Esophagus muscularis mucosa (tissue), 4 donors: ENCODE data around the gene CDH16. TPM values are rescaled to one million over a fixed set of nuclear protein-coding genes. Genes with fewer than 3 reads are reported as not detected.
"Not testable (repeated sequence)": the region's sequence is repeated elsewhere in the genome, so short reads cannot be mapped to it uniquely, and the experiment has no call there.

Experiments
- DNase-seq: peaks from one replicate; pipeline ENCODE4 v3.0.0-alpha.2; 2017; ENCODE audit errors: extremely low spot score
- H3K27ac ChIP-seq, 4 donors: fragments of 200-600 bp; sonication (generic); replicated peaks in 1 of 4; 1 replicate in 3 of 4; 2 replicates in 1 of 4; pipeline ENCODE4 v1.5.1; 2016 to 2019; ENCODE audit warnings: mild to moderate bottlenecking in 1 of 4
- H3K27me3 ChIP-seq, 4 donors: fragments of 200-600 bp; sonication (generic); one replicate each; pipeline versions ENCODE4 v1.5.1 to v1.6.0; 2016 to 2019
- H3K36me3 ChIP-seq, 4 donors: fragments of 200-600 bp; sonication (generic); one replicate each; pipeline ENCODE4 v1.5.1; 2016 to 2019
- H3K4me1 ChIP-seq, 4 donors: fragments of 200-600 bp; sonication (generic); one replicate each; pipeline ENCODE4 v1.5.1; 2016 to 2019
- H3K4me3 ChIP-seq, 4 donors: fragments of 200-600 bp; sonication (generic); 1 replicate in 2 of 4; 2 replicates in 2 of 4; pipeline ENCODE4 v1.5.1; 2016 to 2019; ENCODE audit warnings: mild to moderate bottlenecking in 4 of 4, moderate library complexity in 1 of 4
- H3K9me3 ChIP-seq, 4 donors: fragments of 200-600 bp; sonication (generic); 1 replicate in 3 of 4; 2 replicates in 1 of 4; pipeline ENCODE4 v1.5.1; 2016 to 2019
- EP300 ChIP-seq: sonication (generic); formaldehyde crosslinking; IDR thresholded peaks from one replicate; pipeline ENCODE4 v1.6.1; 2017; ENCODE audit warnings: antibody characterized with exemption
- POLR2A ChIP-seq: fragments of 450-650 bp; IDR thresholded peaks from one replicate; pipeline ENCODE4 v1.6.1; 2017; ENCODE audit warnings: antibody characterized with exemption, moderate library complexity, mild to moderate bottlenecking, low read depth
- POLR2AphosphoS5 ChIP-seq, 2 donors: sonication (generic); formaldehyde crosslinking; IDR thresholded peaks; one replicate each; pipeline ENCODE4 v1.6.1; 2017; ENCODE audit warnings: antibody characterized with exemption in 2 of 2
- WGBS: methylation state at CpG from one replicate; pipeline ENCODE4 v1.1.5; 2018; 5-methylcytosine and 5-hydroxymethylcytosine counted together
- intact Hi-C: fragments of 100-400 bp; cut with DNase I; formaldehyde crosslinking; loops from one replicate; pipeline ENCODE4 v1.15.1; 2023
- total RNA-seq, 4 donors: library from RNA; depleted of rRNA; stranded (reverse); fragments of >200 nt; gene quantifications; one replicate each; pipeline versions ENCODE4 v1.1.0 to v1.2.1, GENCODE V29; 2016
- TF ChIP-seq, protein P1 (sequence below), 3 experiments: fragments of 200-600 bp in 2 of 3; fragments of 450-650 bp in 1 of 3; sonication (generic) in 2 of 3; IDR thresholded peaks; one replicate each; pipeline ENCODE4 v1.5.1; 2017 to 2019; ENCODE audit warnings: antibody characterized with exemption in 3 of 3, mild to moderate bottlenecking in 2 of 3, moderate library complexity in 1 of 3

The CDH16 gene
- total RNA-seq, 4 donors from 2014 or later = 0.52 TPM; not detected in 3

DNA sequence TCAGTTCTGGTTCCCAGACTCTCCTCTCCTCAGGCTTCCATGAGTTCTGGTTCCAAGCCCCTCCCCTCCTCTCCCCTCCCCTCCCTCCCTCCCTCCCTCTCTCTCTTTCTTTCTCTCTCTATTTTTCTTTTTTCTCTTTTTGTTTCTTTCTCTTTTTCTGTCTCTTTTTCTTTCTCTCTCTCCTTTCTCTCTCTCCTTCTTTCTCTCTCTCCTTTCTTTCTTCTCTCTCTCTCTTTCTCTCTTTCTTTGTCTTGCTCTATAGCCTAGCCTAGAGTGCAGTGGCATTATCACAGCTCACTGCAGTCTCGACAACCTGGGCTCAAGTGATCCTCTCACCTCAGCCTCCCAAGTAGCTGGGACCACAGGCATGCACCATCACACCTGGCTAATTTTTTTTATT lies 41.6 kb upstream of the CDH16 start:
- H3K4me3 ChIP-seq = no peak overlapping the region
- DNase-seq = no peak
- H3K4me1 ChIP-seq = no peaks in the 10 kb centered on the region
- no peaks in the 10 kb centered on the region for H3K9me3 ChIP-seq
- TF ChIP-seq EP300 (no peak), POLR2A (no peak), POLR2AphosphoS5 (IDR thresholded peaks at IDR 0.05) (no peak)
- TF ChIP-seq, protein P1, sequence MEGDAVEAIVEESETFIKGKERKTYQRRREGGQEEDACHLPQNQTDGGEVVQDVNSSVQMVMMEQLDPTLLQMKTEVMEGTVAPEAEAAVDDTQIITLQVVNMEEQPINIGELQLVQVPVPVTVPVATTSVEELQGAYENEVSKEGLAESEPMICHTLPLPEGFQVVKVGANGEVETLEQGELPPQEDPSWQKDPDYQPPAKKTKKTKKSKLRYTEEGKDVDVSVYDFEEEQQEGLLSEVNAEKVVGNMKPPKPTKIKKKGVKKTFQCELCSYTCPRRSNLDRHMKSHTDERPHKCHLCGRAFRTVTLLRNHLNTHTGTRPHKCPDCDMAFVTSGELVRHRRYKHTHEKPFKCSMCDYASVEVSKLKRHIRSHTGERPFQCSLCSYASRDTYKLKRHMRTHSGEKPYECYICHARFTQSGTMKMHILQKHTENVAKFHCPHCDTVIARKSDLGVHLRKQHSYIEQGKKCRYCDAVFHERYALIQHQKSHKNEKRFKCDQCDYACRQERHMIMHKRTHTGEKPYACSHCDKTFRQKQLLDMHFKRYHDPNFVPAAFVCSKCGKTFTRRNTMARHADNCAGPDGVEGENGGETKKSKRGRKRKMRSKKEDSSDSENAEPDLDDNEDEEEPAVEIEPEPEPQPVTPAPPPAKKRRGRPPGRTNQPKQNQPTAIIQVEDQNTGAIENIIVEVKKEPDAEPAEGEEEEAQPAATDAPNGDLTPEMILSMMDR (IDR thresholded peaks at IDR 0.05) = no peak
- H3K27me3 ChIP-seq = peaks cover 0 to 6% (median 0%) of the 10 kb centered on the region in 4 donors
- intact Hi-C loops = no loop called here
- WGBS = 96% methylated on average over 1 of the region's 1 CpG
- no peaks in the 10 kb centered on the region for H3K36me3 ChIP-seq
- no peak overlapping the region for H3K27ac ChIP-seq

DNA sequence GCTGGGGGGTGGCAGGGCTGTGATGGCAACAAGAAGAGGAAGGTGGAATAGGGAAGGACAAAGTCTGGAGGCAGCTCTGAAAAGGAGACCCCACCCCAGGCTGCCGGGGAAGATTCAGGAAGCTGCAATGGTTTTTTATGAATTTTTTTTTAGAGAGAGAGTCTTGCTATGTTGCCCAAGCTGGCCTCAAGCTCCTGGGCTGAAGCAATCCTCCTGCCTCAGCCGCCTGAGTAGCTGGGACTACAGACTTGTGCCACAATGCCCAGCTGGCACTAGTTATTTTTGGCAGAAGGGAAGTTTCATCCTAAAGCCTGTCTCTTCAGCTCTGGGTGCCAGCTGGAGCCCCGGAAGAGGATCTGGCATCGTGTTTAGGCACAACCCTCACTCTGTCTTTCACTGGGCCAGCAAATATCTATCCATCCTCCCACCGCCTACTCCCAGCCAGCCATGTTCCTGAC lies 41.0 kb upstream of the CDH16 start:
- Histone ChIP-seq H3K36me3 (no peaks in the 10 kb centered on the region), H3K4me3 (no peak overlapping the region), H3K27me3 (peaks cover 0 to 6% (median 0%) of the 10 kb centered on the region in 4 donors), H3K4me1 (no peaks in the 10 kb centered on the region), H3K9me3 (no peaks in the 10 kb centered on the region), H3K27ac (no peak overlapping the region)
- 64% methylated on average over 5 of the region's 5 CpGs for WGBS
- TF ChIP-seq POLR2AphosphoS5 (IDR thresholded peaks at IDR 0.05) (no peak), POLR2A (no peak), EP300 (no peak)
- TF ChIP-seq, protein P1 (IDR thresholded peaks at IDR 0.05) = no peak
- intact Hi-C loops = no loop called here
- no peak for DNase-seq

DNA sequence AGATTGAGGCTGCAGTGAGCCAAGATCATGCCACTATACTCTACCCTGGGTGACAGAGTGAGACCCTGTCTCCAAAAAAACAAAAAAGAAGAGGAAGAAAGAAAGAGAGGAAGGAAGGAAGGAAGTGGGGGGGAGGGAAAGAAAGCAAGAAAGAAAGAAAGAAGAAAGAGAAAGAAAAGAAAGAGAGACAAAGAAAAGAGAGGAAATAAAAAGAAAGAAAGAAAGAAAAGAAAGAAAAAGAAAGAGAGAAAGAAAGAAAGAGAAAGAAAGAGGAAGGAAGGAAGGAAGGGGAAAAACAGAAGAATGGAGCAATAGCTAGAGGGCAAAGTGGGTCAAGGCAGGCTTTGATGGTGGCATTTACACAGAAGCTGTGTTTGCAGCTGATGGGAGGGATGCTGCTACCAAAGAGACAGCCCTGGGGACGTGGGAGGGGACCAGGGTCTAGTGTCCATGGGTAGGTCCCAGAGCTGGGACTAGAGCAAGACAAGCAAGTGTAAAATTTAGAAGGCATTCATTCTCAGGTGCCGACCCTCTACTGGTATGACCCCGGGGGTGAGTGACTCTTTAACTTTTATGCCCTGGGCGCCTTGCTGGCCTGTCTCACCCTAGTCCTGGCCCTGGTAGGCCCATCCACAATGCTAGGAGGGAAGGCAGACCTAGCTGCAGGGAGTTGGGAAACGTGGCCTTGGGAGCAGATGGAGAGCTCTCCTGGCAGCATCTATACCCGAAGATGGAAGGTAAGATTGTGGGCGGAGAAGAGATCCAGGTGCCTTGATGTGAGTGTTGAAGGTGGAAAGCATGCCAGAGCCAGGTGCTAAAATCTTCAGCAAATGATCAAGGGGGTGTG lies 40.4 kb upstream of the CDH16 start:
- WGBS = 78% methylated on average over 7 of the region's 7 CpGs
- no peak overlapping the region for H3K27ac ChIP-seq
- intact Hi-C loops = no loop called here

DNA sequence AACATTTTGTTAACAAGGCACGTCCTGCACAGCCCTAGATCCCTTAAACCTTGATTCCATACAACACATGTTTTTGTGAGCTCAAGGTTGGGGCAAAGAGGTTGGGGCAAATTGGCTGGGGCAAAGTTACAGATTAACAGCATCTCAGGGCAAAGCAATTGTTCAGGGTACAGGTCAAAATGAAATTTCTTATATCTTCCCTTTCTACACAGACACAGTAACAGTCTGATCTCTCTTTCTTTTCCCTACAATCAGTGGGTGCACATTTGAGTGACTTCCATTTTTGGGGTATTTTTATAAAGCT lies 37.4 kb upstream of the CDH16 start:
- DNase-seq, H3K4me3 ChIP-seq, H3K9me3 ChIP-seq, H3K4me1 ChIP-seq, H3K27ac ChIP-seq, H3K27me3 ChIP-seq, H3K36me3 ChIP-seq, intact Hi-C loops: not testable (repeated sequence)
- WGBS = 92% methylated on average over 1 of the region's 1 CpG

More for the DNA sequence above, 40.4 kb upstream of the CDH16 start:
- peaks cover 0 to 3% (median 0%) of the 10 kb centered on the region in 4 donors for H3K27me3 ChIP-seq
- TF ChIP-seq POLR2A (no peak), EP300 (no peak), POLR2AphosphoS5 (IDR thresholded peaks at IDR 0.05) (no peak)
- TF ChIP-seq, protein P1 (IDR thresholded peaks at IDR 0.05) = no peak
- DNase-seq = no peak
- no peaks in the 10 kb centered on the region for H3K9me3 ChIP-seq
- H3K4me3 ChIP-seq = no peak overlapping the region
- no peaks in the 10 kb centered on the region for H3K4me1 ChIP-seq
- no peaks in the 10 kb centered on the region for H3K36me3 ChIP-seq

DNA sequence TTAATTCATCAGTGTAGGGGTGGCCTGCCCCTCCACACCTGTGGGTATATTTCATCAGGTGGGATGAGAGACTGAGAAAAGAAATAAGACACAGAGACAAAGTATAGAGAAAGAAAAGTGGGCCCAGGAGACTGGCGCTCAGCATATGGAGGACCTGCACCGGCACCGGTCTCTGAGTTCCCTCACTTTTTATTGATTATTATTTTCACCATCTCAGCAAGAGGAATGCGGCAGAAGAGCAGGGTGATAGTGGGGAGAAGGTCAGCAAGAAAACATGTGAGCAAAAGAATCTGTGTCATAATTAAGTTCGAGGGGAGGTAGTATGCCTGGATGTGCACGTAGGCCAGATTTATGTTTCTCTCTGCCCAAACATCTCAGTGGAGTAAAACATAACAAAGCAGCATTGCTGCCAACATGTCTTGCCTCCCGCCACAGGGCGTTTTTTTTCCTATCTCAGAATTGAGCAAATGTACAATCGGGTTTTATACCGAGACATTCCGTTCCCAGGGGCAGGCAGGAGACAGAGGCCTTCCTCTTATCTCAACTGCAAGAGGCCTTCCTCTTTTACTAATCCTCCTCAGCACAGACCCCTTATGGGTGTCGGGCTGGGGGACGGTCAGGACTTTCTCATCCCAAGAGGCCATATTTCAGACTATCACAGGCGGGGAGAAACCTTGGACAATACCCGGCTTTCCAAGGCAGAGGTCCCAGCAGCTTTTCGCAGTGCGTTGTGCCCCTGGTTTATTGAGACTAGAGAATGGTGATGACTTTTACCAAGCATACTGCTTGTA lies 36.9 kb upstream of the CDH16 start:
- intact Hi-C loops = not testable (repeated sequence)
- 78% methylated on average over 17 of the region's 17 CpGs for WGBS

More for the DNA sequence above, 36.9 kb upstream of the CDH16 start:
- H3K27me3 ChIP-seq = peaks cover 0 to 11% (median 0%) of the 10 kb centered on the region in 4 donors
- H3K36me3 ChIP-seq, H3K4me3 ChIP-seq, H3K27ac ChIP-seq, H3K9me3 ChIP-seq, DNase-seq, H3K4me1 ChIP-seq: not testable (repeated sequence)
